AG10803 (cell line): ENCODE results near the gene DPYSL3.

Experiments used
- DNase-seq: peaks from one replicate; pipeline ENCODE4 v3.0.0; 2010; ENCODE audit warnings: low read depth
- H3K4me3 ChIP-seq: 2 replicates; pipeline ENCODE4 v1.5.1; 2011; ENCODE audit warnings: mild to moderate bottlenecking, low read length, control low read depth
- CTCF ChIP-seq: conservative IDR thresholded peaks from 2 replicates; pipeline ENCODE4 v1.5.1; 2011; ENCODE audit warnings: mild to moderate bottlenecking, low read length, control low read depth, inconsistent platforms

The DPYSL3 gene

DNA sequence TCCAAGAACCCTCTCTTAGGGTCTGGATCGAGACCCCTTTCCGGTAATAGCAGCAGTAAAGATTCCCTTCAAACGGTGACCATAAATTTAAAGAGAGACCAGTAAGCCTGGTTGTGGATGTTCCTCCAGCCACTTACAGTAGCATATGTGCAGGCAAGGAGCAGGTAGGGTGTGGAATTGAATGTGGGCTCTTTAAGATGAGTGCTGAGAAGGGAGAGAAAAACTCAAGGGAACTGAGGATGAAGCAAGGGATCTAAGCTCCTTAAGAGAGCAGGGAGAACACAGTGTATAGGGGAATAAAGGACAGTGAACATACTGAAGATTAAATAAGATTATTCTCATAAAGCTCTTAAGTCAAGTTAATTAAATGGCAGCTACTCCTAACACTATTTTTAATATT is 51.3 kb downstream of the DPYSL3 start:
- DNase-seq, result no peak
- no peak overlapping the region for H3K4me3 ChIP-seq
- no peak for TF ChIP-seq CTCF

GRCh38 chr5:147455822-147456450 is 53.9 kb downstream of the DPYSL3 start:
- peak; percentile 80 for DNase-seq
- TF ChIP-seq CTCF, result no peak
- no peak overlapping the region for H3K4me3 ChIP-seq

- TF ChIP-seq CTCF, result no peak; the same call in 1 of the 2 replicates
- peak overlapping the region; percentile 31 for H3K4me3 ChIP-seq
- DNase-seq, result peak; percentile 96
These were observed 54.7 kb downstream of the DPYSL3 start for GRCh38 chr5:147454996-147455677.

DNA sequence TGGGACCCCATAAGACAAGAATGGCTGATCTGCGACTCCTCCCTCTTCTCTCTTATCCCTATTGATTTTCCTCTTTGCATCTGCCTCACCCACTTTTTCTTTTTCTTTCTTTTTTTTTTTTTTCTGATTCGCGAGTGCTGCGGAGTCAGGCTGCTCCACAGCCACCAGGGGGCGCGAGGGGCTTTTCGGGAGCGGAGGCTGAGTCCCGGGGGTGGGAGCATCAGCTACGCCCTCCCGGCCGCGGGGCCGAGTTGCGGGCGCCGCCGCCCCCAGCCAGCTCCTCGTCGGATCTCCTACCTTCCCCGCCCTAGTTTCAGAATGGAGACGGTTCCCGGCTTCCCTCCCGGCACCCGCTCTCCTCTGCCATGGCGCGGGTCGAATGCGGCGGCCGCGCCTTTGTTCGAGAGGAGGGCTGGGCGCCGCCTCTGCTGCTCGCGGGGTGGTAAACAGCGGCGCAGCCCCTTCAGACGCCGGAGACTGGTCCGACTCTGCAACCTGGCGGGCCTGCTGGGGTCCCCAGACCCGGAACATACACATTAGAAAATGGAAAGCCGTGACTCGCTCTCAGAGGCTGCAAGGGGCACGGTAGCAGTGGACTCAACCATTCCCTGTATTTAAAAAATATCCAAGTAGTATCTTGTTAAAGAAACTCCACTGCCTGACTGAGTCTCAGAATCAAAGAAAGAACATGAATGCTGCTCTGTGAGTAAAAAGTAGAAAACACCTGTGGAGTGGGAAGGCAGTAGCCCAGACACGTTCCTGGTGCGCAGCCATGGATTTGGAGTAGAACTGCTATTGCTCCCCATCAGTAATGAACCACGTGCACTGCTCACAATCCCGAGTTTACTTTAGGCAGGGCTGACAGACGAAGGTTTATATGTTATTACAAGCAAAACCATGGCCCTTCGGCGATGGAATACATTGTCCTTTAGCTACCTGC is 55.7 kb downstream of the DPYSL3 start:
- H3K4me3 ChIP-seq, result peak overlapping the region; percentile 82
- TF ChIP-seq CTCF, result peak; percentile 79
- DNase-seq, result peak; percentile 84

DNA sequence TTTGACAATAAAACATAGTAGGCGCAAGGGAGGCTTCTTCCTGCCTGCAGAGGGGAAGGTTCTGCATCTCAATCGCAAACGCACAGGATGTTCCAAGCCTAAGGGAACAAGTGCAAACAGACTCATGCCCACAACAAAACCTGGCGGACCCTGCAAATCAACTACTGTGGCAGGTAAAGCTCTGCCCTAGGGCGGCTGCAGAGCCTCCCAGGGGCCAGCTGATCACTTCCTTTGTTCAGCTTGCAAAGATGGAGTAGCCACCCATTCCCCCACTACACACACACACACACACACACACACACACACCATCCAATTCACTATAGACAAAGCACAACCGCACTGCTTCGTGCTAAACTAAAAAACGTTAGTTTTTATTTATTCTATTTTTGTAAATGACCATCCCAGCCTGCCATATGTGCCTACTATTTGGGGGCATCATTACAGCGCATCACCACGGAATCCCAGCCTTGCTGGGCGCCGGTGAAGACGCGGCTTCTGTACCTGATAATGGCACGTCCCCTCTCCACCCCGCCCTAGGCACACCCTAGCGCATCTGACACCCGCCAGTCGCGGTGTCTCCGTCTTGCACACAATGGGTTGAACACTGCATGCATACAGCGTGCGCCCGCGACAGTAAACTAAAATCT is 57.6 kb downstream of the DPYSL3 start:
- no peak for TF ChIP-seq CTCF
- no peak for DNase-seq
- H3K4me3 ChIP-seq, result peak overlapping the region; percentile 82

DNA sequence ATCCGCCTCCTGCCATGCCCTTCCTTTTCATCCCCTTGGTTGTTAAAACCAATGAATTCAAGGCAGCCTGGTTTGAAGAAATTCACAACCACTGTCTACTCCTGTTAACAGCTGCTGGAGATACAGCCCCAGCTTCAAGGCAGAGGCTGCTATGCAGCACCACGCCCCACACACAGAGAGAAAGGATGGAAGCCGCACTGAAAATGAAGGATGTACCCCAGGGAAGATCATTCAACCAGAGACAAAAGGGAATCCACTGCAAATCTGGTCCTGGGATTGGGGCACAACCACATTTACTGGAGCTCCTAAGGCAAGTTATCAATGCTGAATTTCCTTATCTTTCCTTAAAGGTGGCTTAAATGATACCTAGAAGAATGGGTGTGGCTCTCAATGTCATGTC is 58.7 kb downstream of the DPYSL3 start:
- no peak overlapping the region for H3K4me3 ChIP-seq
- TF ChIP-seq CTCF, result no peak
- DNase-seq, result no peak
